Measurements from ENCODE around the gene SPEM1.

DNA sequence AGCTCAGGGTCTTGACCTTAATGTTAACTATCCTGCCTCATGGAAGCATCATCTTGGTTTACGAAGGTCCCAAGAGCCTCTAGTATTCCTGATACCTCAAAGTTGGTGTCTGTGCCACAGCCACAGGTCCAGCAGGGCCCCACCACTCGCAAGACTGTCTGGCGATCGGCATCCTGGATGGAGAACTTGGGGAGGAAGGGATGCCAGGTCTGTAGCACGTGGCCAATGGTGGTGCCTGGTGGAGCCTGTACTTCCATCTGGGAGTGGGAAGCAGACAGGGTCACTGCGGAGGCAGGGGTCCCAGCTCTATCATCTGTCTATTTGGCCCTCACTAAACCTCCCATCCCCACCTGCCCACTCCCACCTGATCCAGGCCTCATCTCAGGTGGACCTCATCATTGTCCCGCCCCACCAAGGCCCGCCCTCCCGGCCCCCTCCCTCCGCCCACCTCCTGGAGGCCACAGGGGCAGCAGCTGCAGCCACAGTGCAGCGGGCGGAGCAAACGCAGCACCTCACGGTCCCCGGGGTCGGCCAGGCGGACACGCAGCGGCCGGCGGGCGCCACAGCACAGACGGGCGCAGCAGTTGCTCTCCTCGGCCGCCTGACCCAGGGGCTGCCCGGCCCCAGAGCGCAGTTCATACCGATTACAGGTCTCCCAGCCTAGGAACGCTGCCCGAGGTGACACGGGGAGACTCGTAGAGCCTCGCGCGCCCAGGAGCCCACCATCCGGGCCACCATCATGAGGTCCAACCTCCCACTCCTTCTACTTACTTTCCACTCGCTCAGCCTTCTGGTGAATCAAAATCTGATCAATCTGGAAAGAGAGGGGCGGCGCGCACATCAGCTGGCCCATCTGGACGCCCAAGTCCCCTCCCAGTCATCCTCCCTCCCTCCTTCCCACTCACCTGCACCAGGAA lies 27.2 kb upstream of the SPEM1 start:
- no peak for TF ChIP-seq EP300 (IDR thresholded peaks at IDR 0.05)
- TF ChIP-seq, protein P1, sequence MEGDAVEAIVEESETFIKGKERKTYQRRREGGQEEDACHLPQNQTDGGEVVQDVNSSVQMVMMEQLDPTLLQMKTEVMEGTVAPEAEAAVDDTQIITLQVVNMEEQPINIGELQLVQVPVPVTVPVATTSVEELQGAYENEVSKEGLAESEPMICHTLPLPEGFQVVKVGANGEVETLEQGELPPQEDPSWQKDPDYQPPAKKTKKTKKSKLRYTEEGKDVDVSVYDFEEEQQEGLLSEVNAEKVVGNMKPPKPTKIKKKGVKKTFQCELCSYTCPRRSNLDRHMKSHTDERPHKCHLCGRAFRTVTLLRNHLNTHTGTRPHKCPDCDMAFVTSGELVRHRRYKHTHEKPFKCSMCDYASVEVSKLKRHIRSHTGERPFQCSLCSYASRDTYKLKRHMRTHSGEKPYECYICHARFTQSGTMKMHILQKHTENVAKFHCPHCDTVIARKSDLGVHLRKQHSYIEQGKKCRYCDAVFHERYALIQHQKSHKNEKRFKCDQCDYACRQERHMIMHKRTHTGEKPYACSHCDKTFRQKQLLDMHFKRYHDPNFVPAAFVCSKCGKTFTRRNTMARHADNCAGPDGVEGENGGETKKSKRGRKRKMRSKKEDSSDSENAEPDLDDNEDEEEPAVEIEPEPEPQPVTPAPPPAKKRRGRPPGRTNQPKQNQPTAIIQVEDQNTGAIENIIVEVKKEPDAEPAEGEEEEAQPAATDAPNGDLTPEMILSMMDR (IDR thresholded peaks at IDR 0.05) = no peak

Data from tibial nerve (tissue), 4 donors.